ENCODE measurements around the gene TMEM101.
"Not testable (repeated sequence)": the region's sequence is repeated elsewhere in the genome, so short reads cannot be mapped to it uniquely, and the experiment has no call there.

Gene TMEM101

GRCh38 chr17:43975898-43976297 lies 38.9 kb downstream of the TMEM101 start:
- Mint-ChIP-seq H3K27me3 (peaks cover 23% of the 10 kb centered on the region), H3K4me1 (no peaks in the 10 kb centered on the region), H3K9me3 (no peaks in the 10 kb centered on the region), H3K4me3 (no peak overlapping the region), H3K27ac (no peak overlapping the region)
- DNase-seq, result no peak
- no peak for ATAC-seq

GRCh38 chr17:43974382-43975266 lies 40.1 kb downstream of the TMEM101 start:
- no peak for ATAC-seq
- Mint-ChIP-seq H3K27me3 (peaks cover 19% of the 10 kb centered on the region), H3K4me1 (no peaks in the 10 kb centered on the region), H3K9me3 (no peaks in the 10 kb centered on the region), H3K27ac (no peak overlapping the region), H3K4me3 (no peak overlapping the region)
- no peak for DNase-seq

- not testable (repeated sequence) for H3K9me3 Mint-ChIP-seq, H3K4me3 Mint-ChIP-seq, H3K27ac Mint-ChIP-seq, ATAC-seq, DNase-seq, H3K4me1 Mint-ChIP-seq
- H3K27me3 Mint-ChIP-seq, result peaks cover 19% of the 10 kb centered on the region
These were observed 42.1 kb downstream of the TMEM101 start for GRCh38 chr17:43972444-43973212.

GRCh38 chr17:43971436-43971835 lies 43.3 kb downstream of the TMEM101 start:
- ATAC-seq, DNase-seq, H3K27ac Mint-ChIP-seq: not testable (repeated sequence)

GRCh38 chr17:43970366-43970765 lies 44.4 kb downstream of the TMEM101 start:
- Mint-ChIP-seq H3K27me3 (peaks cover 19% of the 10 kb centered on the region), H3K4me1 (no peaks in the 10 kb centered on the region), H3K4me3 (no peak overlapping the region), H3K27ac (no peak overlapping the region), H3K9me3 (no peaks in the 10 kb centered on the region)
- no peak for DNase-seq
- ATAC-seq, result no peak

More at GRCh38 chr17:43971436-43971835, 43.3 kb downstream of the TMEM101 start:
- peaks cover 19% of the 10 kb centered on the region for H3K27me3 Mint-ChIP-seq
- H3K4me3 Mint-ChIP-seq, H3K9me3 Mint-ChIP-seq, H3K4me1 Mint-ChIP-seq: not testable (repeated sequence)

- no peaks in the 10 kb centered on the region for H3K9me3 Mint-ChIP-seq
- H3K4me1 Mint-ChIP-seq, result no peaks in the 10 kb centered on the region
- ATAC-seq (peak; percentile 35), DNase-seq (no peak)
- no peak overlapping the region for H3K4me3 Mint-ChIP-seq
- H3K27me3 Mint-ChIP-seq, result peaks cover 16% of the 10 kb centered on the region
- H3K27ac Mint-ChIP-seq, result no peak overlapping the region
These were observed 47.4 kb downstream of the TMEM101 start for GRCh38 chr17:43967251-43967875.

GRCh38 chr17:43966276-43966675 lies 48.5 kb downstream of the TMEM101 start:
- H3K27ac Mint-ChIP-seq, result no peak overlapping the region
- no peaks in the 10 kb centered on the region for H3K4me1 Mint-ChIP-seq
- no peaks in the 10 kb centered on the region for H3K9me3 Mint-ChIP-seq
- no peak overlapping the region for H3K4me3 Mint-ChIP-seq
- peaks cover 18% of the 10 kb centered on the region for H3K27me3 Mint-ChIP-seq
- DNase-seq, result no peak
- no peak for ATAC-seq

GRCh38 chr17:43962479-43962878 lies 52.3 kb downstream of the TMEM101 start:
- Mint-ChIP-seq H3K27me3 (peaks cover 16% of the 10 kb centered on the region), H3K27ac (no peak overlapping the region), H3K4me1 (no peaks in the 10 kb centered on the region), H3K9me3 (no peaks in the 10 kb centered on the region), H3K4me3 (no peak overlapping the region)
- ATAC-seq (no peak), DNase-seq (no peak)

- no peak for ATAC-seq
- no peak overlapping the region for H3K4me3 Mint-ChIP-seq
- H3K4me1 Mint-ChIP-seq, result no peaks in the 10 kb centered on the region
- H3K27me3 Mint-ChIP-seq, result peaks cover 16% of the 10 kb centered on the region
- no peaks in the 10 kb centered on the region for H3K9me3 Mint-ChIP-seq
- H3K27ac Mint-ChIP-seq, result no peak overlapping the region
- DNase-seq, result no peak
These were observed 52.8 kb downstream of the TMEM101 start for GRCh38 chr17:43961954-43962353.

- DNase-seq, H3K27ac Mint-ChIP-seq, ATAC-seq, H3K4me1 Mint-ChIP-seq, H3K9me3 Mint-ChIP-seq, H3K4me3 Mint-ChIP-seq: not testable (repeated sequence)
- peaks cover 16% of the 10 kb centered on the region for H3K27me3 Mint-ChIP-seq
These were observed 53.5 kb downstream of the TMEM101 start for GRCh38 chr17:43961292-43961691.
